HG03469 (cell line): Measurements from ENCODE around the gene RAB11A.
"Not testable (repeated sequence)": the region's sequence is repeated elsewhere in the genome, so short reads cannot be mapped to it uniquely, and the experiment has no call there.

Experiments used
- ATAC-seq: cut with Tn5 transposase; IDR thresholded peaks from one replicate; pipeline ENCODE4 v1.9.1; 2021; ENCODE audit warnings: mild to moderate bottlenecking, moderate library complexity, moderate number of reproducible peaks; ENCODE audit not compliant: unreplicated experiment

Gene RAB11A

DNA sequence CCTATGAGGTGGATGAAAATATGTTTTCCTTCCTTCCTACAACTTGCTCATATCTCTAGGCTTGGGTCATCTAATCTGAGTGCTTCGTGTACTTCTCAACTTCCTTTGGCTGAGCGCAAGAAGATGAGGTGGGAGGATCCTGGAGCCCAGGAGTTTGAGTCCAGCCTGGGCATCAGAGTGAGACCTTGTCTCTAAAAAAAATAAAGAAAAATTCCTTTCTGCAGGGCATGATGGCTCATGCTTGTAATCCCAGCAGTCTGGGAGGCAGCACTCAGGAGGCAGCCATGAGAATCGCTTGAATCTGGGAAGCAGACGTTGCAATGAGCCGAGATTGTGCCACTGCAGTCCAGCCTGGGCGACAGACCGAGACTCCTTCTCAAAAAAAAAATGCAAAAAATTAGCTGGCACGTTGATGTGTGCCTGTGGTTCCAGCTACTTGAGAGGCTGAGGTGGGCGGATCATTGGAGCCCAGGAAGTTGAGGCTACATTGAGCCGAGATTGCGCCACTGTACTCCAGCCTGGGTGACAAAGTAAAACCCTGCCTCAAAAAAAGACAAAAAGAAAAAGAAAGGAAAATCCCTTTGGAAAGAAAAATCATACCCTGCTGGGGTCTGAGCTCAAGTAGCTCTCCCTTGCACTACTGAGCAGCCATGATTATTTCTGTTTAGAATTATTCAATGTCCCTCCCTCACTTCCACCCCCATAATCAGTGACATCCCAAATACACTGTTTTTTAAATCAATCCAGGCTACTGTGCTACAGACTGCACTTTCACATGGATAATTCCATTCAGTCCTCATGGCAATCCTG is 28.0 kb upstream of the RAB11A start:
- no peak for ATAC-seq

DNA sequence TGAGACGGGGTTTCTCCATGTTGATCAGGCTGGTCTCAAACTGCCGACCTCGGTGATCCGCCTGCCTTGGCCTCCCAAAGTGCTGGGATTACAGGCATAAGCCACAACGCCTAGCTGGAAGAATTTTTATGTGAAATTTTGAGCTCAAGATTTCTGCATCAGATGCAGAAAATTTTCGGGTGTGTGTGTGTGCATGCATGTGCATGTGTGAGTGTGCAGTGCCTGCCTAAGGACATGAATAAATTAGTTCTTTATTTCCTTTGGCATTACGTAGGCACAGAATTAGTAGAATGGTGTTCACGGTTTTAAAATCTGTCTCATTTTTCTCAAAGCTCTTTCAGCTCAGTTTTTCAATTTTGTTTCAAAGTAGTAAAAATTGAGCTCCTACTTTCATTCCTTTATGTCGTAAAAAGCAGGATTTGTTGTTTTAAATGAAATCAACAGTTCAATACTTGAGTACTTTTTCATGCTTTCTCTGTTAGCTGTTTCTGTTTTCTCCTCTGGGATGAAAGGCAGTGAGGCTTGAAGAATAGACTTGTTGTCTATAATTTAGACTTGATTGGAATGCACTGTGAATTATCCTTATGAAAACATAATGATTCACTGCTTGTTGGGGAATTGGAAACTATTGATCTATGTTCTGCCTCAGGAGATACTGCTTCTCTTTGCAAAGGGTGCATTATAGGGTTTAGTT is 23.3 kb upstream of the RAB11A start:
- ATAC-seq: no peak

DNA sequence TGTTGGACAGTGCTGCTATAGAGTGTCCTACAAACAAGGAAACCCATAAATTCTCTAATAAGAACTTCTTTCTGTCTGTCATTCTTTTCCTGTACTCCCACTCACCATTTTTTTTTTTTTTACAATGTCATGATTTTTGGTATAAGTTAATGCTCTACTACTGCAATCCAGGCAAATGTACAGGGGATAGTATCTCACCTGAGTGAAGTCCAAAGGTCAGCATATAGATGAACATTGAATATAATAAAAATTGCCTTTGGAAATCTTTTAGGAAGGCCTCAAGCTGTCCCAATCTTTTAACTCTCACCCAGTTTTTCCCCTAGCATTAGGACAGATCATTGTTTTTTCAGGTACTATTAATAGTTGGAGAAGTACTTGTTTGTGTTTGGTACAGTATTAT is 21.3 kb upstream of the RAB11A start:
- no peak for ATAC-seq

DNA sequence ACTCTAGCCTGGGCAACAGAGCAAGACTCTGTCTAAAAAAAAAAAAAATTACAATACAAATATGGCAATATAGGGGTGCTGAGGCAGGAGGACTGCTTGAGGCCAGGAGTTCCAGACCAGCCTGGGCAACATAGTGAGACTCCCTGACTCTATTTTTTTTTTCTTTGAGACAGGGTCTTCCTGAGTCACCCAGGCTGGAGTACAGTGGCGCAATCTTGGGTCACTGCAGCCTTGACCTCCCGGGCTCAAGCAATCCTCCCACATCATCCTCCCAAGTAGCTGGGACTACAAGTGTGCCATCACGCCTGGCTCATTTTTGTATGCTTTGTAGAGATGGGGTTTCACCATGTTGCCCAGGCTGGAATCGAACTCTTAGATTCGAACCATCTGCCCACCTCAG is 17.3 kb upstream of the RAB11A start:
- no peak for ATAC-seq

DNA sequence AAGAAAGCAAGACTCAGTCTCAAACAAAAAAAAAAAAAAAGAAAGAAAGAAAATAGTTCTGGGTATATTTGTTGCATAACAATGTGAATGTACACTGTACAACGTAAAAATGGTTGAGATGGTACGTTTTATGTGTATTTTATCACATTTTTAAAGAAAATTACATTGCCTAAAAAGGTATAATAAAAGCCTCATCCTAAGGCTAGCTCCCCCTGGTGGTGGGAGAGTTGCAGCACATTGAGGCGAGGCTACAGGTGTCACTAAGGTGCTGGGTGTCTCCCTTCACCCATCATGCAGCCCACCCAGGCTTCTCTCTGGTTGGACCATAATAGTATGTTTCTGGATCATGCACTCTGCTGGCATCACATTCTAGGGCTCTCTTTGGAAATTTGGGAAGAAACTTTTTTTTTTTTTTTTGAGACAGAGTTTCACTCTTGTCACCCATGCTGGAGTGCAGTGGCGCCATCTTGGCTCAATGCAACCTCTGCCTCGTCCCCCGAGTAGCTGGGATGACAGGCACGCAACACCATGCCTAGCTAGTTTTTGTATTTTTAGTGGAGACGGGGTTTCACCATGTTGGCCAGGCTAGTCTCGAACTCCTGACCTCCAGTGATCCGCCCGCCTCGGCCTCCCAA is 12.4 kb upstream of the RAB11A start:
- no peak for ATAC-seq

DNA sequence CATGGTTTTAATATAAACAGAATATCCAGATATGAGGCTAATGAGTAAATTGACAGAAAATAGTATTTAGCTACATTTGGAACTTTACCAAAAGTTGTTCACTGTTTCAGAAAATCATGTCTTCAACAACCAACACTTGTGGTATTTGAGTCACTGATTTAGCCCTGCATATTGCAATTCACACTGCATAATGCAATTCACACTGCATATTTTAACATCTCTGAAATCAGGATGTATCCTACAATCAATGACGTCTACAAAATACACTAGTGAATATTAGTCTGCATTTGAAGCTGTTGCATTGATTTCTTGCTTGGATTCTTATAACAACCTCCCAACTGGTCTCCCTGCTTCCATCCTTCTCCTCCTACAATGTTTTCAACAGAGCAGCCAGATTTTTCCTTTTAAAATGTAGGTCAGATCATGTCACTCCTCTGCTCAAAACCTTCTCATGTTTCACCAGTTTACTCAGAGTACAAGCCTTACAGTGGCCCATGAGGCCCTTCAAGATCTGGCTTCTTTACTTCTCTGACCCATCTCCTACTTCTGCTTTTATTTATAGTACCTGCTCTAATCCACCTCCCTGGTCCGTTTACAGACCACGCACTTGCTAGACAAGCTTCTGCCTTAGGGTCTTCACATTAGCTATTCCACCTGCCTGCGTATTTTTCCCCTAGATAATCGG is 11.4 kb upstream of the RAB11A start:
- ATAC-seq: no peak

DNA sequence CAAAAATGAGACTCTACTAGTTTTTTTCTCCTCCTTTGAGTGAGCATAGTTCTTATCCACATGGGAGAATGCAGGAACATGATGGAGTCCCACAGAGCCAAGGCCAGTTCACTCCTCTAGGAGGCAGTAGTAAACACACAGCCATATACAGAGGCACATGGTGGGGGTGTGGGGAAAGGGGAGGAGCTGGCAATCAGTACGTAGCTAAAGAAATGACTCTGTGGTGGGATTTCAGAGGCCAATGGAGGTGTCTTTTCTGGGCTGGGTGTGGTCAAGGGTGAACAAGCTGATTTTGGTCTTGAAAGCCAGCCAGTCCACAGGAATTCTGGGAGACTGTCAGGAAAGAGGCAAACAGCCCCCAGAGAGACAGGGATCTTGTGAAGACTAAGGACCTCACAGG is 6.6 kb upstream of the RAB11A start:
- no peak for ATAC-seq

DNA sequence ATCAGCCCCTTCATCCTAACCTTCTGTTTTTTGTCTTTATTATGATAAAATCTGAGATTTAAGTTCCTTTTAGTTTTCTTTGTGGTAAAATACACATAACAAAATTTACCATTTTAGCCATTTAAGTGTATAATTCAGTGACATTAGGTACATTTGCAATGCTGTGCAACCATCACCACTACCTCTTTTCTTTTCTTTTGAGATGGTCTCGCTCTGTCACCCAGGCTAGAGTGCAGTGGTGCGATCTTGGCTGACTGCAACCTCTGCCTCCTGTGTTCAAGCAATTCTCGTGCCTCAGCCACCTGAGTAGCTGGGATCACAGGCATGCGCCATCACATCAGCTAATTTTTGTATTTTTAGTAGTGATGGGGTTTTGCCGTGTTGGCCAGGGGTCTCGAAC is 6.2 kb upstream of the RAB11A start:
- ATAC-seq: no peak

DNA sequence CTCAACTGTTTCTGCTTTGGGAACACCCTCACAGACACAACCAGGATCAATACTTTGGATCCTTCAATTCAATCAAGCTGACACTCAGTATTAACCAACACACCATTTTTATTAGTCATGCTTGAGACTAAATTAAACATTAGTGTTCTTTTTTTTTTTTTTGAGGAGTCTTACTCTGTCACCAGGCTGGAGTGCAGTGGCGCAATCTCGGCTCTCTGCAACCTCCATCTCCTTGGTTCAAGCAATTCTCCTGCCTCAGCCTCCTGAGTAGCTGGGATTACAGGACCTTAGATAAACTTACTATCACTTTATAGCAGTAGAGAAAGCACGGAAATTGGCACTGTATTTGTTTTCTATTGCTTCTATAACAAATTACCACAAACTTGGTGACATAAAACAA is 2.0 kb upstream of the RAB11A start:
- no peak for ATAC-seq

DNA sequence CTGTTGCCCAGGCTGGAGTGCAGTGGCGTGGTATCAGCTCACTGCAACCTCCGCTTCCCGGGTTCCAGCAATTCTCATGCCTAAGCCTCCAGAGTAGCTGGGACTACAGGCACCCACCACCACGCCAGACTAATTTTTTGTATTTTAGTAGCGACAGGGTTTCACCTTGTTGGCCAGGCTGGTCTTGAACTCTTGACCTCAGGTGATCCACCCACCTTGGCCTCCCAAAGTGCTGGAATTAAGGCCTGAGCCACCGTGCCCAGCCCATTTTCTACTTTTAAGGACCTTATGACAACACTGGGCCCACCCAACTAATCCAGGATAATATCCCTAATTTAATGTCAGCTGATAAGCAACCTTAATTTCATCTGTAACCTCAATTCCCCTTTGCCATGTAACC is 1.4 kb upstream of the RAB11A start:
- not testable (repeated sequence) for ATAC-seq

DNA sequence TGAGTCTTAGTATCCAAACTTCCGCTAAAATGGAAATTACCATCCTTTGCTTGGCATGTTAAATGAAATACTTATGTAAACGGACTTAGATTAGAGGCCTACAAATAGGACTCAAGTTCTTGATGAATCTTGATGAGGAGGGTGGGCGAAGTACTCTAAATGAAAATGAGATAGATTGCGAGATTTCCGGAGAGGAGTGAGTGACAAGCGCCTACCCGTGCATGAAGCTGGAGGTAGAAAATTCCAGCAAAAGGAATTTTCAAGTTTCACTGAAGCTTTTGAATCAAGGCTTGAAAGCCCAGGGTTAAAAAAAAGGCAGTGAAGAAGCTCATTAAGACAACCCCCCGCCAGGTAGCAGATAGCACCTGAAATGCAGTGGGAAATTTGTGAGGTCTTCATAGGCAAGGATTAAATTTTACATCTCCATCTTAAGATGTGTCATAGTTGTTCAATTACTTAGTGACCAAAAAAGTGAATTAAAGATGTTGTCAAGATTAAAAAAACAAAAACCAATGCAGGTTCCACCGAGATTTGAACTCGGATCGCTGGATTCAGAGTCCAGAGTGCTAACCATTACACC is 655 bp upstream of the RAB11A start:
- ATAC-seq: no peak

DNA sequence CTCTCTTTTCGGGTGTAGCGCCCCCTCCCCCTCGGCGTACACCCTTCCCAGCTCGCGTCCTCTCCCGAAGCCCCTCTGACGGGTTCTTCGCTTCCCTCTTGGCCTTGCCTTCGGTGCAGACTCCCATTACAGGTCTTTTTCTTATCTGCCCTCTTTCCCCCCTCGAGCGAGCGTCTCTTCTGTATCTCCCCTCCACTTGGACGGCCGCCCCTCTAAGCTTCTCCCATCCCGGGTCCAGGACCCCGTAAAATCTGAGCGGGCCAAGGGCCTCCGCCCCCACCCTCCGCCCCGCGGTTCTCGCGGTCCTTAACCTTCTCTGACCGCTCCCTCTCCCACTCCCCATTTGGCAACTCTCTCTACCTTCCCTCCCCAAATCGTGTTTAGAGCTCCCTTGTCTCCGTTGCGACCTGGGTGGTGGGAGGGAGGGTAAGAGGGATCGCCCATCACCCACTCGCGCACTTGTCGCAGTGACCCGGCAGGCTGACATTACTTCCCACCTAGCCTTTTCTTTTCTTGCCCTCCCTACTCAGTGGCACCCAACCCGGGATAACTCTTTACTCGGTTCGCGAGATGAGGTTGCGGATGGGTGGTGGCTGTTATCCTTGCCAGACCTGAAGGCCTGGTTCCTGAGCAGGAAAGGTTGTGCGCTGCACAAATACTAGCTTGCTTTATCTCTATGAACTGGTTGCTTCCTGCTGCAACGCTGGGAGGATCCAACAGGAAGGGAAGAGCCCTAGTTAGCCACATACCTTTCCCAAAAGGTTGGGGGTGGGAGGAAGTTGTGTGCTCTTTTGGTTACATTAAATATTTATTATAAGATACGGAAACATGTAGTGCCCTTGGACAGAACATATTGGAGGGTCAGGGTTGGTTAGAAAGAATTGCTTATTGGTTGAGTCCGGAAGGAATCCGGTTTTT is 922 bp downstream of the RAB11A start:
- ATAC-seq: no peak

DNA sequence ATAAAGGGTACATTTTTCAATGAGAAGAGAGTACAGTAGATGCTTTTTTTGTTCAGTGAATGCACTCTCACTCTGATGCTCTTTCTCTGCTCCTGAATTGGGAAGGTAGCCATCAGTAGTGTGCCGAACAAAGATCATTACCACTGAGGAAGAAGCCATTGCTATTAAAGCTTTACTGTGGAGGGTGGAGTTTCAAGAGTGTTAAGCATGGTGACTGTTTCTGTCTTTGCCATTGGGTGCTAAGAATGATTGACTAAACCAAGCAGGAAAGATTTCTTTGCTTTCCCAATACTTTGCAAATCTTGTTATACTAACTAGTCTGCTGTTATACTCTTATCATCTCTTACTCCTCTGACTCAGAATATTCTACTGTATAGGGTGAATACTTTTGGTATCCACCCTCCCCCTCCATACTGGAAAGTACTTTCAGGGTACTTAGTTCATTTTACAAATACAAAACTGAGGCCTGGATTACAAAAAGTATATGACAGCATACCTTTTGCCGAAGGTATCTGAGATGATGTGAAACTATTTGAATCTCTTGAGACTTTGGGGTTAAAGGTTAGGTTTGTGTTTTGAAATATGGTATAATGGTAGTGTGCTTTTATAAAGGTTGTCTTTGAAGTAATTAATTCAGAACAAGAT is 1.7 kb downstream of the RAB11A start:
- ATAC-seq: no peak

DNA sequence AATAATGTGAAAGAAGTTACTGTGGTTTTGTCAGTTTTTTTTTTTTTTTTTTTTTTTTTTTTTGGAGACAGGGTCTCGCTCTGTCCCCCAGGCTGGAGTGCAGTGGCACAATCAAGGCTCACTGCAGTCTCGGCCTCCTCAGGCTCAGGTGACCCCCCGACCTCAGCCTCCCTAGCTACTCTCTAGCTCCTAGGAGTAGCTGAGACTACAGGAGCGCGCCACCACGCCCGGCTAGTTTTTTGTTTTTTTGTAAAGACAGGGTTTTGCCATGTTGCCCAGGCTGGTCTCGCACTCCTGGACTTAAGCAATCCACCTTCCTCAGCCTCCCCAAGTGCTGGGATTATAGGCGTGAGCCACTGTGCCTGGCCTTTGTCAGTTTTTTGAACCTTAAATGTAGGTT is 2.6 kb downstream of the RAB11A start:
- not testable (repeated sequence) for ATAC-seq

DNA sequence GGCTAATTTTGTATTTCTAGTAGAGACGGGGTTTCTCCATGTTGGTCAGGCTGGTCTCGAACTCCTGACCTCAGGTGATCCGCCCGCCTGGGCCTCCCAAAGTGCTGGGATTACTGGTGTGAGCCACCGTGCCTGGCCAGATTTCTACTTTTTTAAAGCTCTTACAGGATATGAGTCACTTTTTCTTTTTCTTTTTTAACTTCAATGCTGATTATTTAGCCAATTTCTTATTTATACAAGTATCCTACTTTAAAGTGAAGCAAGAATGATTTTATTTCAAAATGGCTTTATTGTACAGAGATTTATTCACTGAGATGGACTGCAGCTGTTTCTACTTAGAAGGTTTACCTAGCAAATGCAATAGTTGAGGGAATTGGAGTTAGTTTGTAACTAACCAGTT is 3.3 kb downstream of the RAB11A start:
- ATAC-seq: not testable (repeated sequence)

DNA sequence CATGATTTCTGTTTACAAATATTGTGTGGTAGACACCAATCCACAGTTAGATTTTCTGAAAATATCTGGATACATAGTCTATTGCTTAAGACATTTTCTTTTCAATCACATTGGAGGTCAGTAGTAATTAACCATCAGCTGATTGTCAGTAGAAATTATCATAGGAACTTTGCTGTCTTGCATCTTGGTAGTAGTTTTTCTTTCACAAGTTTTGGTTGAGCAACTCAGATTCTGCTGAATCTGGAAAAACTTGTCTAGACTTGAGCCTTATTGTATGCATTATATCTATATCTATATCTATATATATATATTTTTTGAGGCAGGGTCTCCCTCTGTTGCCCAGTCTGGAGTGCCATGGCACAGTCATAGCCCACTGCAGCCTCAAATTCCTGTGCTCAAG is 4.0 kb downstream of the RAB11A start:
- no peak for ATAC-seq

DNA sequence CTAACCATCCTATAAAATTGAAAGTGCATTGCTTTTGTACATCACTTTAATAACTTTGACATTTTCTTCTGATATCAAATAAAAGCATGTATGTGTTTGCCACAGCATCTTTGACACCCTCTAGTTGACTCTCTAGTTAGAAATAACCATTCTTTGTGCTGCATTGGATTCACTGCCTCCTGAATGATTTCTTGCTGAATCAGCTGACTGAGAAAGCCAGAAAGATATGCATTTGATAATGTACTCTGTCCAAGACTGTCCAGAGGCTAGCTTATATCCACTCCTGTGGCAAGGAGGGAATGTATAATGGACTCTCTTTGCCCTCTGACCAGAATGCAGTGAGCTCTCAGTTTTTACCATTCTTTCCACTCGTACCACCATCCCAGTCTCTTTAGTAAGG is 6.2 kb downstream of the RAB11A start:
- no peak for ATAC-seq

DNA sequence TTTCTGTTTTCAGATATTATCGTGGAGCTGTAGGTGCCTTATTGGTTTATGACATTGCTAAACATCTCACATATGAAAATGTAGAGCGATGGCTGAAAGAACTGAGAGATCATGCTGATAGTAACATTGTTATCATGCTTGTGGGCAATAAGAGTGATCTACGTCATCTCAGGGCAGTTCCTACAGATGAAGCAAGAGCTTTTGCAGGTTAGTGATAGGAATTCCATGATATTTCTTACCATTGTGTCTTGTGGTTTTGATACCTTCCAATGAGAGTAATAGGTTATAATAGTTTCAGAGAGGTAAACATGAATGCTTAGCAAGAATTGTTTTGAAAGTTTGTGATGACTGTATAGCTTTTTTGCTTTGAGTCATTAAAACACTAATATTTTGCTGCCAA is 8.5 kb downstream of the RAB11A start:
- no peak for ATAC-seq

DNA sequence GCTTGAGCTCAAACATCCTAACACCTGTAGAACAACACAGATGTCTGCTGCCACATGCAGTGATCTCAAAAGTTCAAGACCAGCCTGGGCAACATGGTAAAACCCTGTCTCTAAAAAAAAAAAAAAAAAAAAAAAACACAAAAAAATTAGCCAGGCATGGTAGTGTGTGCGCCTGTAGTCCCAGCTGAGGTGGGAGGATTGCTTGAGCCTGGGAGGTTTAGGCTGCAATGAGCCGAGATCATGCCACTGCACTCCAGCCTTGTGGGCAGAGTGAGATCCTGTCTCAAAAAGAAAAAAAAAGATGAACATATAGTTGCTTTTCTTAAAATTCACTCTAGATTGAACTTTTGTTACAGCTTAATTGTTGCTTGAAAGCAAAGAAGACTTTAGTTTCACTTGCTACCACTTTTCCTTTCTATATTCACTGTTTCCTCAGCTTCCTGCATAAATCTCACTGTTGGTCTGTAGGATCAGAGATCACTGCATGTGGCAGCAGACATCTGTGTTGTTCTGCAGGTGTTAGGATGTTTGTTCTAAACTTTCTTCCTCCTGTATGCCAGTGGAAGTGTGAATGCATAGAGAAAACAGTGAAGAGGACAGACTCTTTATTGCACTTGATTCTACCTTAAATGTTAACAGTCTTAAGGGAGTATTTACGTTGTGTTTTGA is 12.6 kb downstream of the RAB11A start:
- no peak for ATAC-seq
